Stimulated activated CD4-positive, alpha-beta T cell treated with anti-CD3 and anti-CD28 coated beads, TNF-alpha, amount 100 ng/mL, for 1 hour (primary cell): ENCODE data around the gene KCNAB2.

Source experiments
- DNase-seq, 3 donors: peaks; one replicate each; pipeline ENCODE4 v3.0.0-alpha.2; 2020; ENCODE audit warnings: low read depth in 3 of 3, low spot score in 1 of 3

Gene KCNAB2

DNA sequence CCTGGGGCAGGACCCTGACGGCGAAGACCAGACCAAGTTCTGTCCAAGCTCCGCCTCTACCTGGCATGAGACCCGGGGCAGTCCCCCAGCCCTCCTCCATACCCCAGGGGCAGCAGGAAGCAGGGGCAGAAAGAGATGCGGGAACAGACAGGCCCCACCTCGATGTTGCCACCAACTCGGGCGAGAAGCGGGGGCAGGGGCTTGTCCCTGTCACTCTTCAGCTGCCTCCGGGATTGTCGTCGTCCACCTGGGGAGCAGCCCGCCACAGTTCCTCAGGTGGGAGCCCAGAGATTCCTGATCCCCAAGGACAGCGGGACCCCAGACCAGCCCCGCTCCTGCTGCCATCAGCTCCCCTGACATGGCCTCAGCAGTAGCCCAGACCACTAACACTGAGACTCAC is 79.7 kb downstream of the KCNAB2 start:
- no peak for DNase-seq

DNA sequence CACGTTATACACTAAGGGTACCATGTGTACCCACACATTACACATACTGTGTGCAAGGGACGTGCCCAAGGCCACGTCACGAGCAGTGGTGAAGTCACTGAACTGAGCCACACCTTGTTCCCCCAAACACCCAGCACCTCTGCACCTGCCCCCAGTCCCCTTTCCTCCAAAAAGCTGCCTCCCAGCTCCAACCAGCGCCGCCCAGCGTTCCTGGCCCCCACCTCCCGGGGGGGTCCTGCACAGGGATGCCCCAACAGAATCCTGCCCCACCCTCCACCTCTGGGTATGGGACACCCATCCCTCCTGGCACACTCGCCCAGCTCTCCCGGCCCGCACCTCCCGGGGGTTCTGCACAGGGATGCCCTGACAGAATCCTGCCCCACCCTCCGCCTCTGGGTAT is 80.3 kb downstream of the KCNAB2 start:
- DNase-seq = no peak

DNA sequence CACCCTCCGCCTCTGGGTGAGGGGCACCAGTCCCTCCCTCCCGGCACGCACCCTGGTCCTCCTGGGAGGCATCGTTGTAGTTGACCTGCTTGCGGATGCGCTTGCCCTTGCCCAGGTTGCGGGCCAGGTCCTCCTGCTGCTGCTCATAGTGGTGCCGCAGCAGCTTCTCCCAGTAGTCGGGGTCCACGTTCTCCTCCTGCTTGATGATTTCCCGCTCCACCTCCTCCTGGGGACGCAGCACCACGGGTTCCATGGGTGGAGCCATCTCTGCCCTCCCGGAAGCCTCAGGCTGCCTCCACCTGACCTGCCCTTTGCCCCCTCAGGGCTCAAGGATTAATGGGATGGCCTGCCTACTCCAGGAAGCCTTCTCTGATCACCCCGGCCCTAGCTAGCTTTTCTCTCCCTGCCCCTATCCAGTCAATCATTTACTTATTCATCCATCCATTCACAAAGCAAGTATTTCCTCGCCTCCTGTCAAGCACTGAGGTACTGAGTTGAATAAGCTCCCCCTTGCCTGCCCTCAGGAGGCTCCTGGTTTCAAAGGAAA is 80.9 kb downstream of the KCNAB2 start:
- DNase-seq = no peak

DNA sequence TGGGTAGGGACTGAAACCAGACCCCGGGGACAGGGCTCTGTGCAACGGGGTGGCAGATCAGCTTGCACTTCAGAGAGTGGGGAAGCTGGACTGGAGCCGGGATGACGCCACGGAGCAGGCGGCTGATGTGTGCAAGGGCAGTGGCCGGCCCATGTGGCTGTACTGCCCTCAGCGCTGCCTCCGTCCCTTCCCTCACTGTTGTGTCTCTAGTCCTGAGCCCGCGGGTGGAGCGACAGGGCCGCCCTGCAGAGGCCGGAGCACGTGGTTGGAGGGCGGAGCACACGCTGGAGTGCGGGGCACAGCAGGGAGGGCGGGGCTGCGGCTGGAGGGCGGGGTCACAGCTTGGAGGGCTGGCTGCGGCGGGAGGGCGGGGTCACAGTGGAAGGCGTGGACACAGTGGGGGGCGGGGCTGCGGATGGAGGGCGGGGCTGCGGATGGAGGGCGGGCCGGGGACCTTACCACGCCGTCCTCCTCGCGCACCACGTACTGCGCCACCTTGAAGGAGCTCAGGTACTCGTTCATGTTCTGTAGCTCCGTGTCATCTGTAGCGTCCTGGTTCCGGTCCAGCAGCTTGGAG is 82.0 kb downstream of the KCNAB2 start:
- DNase-seq = peak; percentile 17 to 60 (median 53)

DNA sequence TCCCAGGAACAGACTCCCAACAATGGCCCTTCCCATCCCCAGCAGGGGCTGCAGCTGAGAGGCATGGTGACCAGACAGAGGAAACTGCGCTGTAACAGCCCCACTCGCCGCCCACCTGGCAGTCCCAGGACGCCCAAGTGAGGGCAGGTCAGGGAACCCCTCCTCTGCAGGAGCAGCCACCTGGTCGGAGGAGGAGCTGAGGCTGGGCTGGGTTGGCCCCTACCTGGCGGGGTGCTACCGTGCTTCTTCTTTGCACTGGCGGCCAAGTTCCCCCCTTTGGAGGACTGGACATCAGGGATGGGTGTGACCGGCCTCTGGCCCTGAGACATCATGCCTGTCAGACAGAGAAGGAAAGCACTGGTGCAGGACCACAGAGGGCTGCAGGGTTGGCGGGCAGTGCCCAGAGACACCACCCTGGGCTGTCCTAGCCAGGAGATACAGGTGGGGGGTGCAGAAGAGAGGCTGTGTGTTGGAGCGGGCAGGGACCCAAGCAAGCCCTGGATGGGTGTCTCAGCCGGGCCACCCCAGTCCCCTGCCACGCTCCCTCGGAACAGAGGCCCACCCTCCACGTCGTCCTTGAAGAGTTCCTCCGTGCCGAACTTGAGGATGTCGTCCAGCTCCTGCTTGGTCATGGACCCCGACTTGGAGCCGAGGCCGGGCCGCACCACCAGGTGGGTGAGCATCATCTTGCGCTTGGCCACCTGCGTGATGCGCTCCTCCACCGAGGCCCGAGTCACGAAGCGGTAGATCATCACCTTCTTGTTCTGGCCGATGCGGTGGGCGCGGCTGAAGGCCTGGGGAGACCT is 82.8 kb downstream of the KCNAB2 start:
- DNase-seq = no peak

DNA sequence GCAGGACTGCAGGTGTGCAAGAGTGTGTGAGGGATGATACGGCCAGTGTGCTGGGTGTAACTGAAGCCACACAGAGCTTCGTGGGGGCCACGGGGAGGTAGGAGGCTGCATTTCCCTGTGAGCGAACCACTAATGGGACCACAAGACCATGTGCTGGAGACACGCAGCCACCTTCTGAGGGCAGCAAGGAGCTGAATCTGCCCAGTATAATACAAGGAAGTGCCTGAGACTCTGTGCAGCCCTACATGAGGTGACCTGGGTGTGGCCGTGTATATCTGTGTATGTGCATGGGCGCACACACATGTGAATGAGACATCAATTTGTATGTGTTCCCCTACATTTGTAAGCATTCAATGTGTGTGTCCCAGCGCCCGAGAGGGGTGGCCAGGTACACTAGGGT is 83.6 kb downstream of the KCNAB2 start:
- DNase-seq = no peak

DNA sequence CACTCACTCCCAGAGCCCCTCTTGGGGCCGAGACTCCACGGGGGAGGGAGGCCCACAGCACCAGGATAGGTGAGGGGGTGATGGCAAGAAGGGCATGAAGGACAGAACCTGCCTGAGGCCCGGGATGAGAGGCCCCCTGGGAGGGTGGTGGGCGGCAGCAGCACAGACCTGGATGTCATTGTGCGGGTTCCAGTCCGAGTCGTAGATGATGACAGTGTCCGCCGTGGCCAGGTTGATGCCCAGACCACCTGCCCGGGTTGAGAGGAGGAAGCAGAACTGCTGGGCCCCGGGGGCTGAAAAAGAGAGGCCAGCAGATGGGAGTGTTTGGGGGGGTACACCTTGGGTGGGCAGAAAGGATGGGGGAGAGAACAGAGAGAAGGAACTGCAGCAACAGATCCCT is 84.3 kb downstream of the KCNAB2 start:
- no peak for DNase-seq

DNA sequence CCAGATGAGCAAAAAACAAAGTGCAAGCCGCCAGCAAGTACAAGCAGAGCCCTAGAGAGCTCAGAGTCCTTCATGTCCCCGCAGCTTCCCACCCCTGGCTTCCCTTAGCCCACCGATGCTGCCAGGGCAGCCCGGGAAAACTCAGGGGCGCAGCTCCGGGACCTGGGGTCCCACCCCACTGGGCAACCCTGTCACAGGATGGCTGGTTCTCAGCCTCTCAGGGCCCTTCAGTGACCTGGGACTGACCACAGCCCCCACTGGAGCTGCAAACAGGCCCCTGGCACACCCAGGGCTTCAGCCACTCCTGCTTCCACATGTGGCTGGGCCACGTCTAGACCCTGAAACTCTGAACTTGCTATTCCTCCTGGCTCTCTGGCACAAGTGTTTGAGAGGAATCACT is 84.9 kb downstream of the KCNAB2 start:
- no peak for DNase-seq

DNA sequence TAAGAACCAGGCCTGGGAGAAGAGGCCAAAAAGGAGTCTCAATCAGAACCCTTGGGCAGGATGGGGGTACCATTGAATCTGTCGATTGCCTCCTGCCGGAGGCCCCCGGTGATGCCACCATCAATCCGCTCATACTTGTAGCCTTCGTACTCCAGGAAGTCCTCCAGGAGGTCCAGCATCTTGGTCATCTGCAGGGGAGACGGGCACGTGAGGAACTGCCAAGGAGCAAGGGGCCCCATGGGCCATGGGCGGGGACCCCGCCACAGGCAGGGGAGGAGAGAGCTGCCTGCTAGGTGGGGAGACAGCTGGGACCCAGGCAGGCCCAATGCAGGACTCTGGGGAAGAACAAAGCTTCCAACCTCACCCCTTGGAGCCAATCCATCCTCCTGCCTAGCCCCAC is 85.9 kb downstream of the KCNAB2 start:
- no peak for DNase-seq

DNA sequence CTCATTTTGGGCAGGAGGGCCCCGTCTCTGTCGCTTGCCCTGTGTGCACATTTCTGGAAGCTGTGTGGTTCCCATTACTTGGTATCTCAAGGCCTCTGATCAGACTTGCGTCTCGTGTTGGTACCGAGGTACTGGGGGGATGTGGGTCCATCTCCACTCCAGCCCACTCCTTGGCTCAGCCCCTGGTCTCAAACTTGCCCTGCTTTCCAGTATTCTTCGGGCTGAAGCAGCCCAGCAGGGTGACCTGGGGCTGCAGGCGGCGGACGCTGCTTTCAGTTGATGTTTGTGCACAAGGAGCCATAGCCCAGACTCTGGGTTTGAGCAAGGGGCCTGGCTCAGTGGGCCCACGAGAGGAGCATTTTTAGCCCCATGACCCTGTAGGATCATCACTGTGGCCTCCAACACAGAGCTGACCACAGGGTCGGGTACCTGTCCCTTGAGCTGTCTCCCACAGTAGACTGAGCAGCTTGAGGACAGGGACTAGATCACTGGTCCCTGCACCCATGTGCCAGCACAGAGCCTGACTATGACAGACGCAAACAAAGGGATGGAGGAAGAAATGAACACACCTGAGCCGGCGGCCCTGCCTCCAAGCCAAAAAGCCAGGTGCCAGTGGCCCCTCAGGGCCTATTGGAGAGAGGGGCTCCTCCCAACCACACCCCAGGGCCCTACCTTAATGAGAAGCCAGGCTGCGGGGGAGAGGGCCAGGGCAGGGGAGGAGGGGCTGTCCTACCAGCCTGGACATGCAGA is 87.6 kb downstream of the KCNAB2 start:
- no peak for DNase-seq

DNA sequence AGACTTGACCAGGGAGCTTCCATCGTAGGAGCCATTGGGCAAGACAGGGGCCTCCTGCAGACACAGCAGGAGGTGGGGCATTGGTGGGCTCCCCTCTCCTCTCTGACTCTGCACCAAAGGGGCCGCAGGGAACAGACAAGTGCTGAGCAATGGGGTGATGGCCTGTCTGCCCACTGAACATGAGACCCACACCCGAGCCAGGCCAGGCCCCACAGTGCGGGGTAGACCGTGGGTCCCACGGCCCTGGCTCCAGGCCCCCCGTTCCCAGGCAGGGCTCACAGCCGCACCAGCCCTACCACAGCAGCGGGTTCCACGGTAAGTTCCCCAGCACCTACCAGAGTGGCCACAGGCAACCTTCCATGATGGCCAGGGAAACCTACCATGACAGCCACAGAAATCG is 88.5 kb downstream of the KCNAB2 start:
- DNase-seq = no peak

DNA sequence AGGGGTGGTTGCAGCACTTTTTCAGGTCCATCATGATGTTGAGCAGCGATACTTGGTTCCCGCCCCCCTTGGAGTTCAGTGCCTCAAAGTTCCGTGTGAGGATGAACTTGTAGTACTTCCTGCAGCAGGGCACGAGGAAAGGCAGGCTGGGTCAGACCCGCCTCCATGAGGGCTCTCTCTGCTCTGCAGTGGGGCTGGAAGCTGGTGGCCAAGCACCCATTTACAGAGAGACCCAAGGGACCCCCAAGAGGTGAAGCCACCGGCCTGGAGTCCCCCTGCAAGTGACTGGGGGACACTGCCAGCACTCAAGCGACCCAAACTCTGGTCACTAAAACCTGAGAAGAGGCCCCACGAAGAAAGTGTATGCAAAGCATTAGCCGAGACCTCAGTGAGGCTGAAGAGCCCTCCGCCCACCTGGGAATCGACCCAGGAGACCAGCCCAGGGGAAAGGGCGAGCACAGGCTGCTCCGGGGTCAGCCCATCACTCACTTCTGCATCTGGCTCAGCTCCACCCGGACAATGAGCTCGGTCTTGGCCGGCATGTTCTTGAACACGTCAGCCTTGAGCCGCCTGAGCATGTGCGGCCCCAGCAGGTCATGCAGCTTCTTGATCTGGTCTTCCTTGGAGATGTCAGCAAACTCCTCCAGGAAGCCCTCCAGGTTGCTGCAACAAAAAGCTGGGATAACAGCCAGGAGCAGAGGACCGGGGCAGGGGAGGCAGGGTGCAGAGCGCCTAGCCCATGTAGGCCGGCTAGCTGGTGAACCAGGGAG is 89.2 kb downstream of the KCNAB2 start:
- DNase-seq = no peak

DNA sequence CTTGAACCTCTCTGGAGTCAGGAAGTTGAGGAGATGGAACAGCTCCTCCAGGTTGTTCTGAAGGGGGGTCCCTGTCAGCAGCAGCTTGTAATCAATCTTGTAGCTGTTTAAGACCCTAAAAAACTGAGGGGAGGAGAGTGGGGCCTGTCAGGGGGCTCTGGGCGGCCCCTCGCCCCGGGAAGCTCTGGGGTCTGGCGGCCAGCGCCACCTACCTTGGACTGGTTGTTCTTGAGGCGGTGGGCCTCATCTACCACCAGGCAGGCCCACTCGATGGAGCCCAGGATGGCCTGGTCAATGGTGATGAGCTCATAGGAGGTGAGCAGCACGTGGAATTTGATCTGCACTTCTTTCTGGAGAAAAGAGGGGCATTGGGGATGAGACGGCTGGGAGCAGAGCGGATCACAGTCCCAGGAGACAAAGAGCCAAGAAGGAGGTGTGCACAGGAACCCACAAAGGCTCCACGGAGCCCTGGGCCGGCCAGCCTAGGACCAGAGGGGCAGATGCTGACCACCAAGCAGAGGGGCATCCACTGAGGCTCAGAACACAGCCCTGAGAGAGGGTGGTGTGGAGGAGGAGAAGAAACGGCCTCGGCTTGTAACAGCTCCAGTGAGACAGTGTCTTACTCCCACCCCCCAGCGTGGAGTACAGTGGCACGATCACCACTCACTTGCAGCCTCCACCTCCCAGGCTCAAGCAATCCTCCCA is 91.0 kb downstream of the KCNAB2 start:
- no peak for DNase-seq

DNA sequence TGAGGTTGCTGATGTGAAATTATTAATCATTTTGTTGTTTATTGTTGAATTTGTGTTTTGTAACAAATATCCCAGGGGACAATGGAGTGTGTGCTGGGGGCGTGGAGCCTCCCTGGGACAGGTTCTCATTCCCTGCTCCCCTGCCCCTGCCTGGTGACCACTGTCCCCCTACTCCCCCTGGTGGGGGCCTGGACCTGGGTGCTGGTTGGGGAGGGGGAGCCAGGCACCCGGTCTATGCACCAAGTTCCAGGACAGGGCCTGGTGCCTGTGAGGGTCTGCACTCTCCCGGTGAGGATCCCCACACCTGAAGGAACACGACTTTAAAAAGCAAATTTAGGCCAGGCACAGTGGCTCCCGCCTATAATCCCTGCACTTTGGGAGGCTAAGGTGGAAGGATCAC is 92.1 kb downstream of the KCNAB2 start:
- DNase-seq = no peak

DNA sequence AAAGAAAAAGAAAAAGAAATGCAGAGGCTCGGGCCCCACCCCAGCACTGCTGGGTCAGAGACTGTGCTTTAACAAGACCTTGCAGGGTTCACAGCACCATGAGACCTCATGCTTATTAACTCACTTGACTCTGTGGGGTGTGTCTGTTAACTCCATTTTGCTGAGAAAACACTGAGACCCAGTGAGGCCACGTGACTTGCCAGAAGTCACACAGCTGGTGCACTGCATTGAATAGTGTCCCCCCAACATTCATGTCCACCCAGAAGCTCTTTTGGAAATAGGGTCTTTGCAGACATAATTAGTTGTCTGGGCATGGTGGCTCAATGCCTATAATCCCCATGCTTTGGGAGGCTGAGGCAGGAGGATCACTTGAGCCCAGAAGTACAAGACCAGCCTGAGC is 94.7 kb downstream of the KCNAB2 start:
- DNase-seq = no peak

DNA sequence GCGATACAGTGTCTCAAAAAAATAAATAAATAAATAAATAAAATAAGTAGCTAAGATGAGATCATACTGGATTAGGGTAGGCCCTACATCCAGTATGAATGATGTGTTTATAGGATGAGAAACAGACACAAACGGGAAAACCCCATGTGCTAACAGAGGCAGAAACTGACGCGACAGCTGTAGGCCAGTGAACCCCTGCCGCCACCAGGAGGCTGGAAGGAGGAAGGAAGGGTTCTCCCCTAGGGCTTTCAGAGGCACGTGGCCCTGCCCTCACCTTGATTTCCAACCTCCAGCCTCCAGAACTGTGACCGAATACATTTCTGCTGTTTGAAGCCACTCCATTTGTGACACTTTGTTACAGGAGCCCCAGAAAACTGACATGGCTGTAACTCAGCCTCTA is 95.9 kb downstream of the KCNAB2 start:
- DNase-seq = no peak

DNA sequence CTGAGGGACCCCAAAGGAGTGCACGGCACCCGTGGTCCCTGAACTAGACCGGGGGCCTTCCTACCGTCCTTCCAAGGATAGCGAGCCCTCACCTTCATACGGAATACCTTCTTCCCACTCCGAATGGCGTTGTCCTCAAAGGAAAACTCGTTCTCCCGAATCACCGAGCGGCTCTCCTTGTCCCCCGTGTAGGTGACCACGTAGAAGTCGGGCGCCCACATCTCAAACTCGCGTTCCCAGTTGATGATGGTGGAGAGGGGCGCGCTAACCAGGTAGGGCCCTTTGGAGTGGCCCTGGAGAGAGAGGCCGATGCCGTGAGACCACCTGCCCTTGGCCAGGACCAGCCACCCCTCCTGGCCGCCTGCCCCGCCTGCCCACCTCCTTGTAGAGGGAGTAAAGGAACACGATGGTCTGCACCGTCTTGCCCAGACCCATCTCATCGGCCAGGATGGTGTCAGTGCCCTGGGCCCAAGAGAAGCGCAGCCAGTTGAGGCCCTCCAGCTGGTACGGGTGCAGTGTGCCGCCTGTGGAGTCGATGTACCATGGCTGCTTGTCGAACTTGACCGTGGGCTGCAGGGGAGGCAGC is 96.4 kb downstream of the KCNAB2 start:
- no peak for DNase-seq

DNA sequence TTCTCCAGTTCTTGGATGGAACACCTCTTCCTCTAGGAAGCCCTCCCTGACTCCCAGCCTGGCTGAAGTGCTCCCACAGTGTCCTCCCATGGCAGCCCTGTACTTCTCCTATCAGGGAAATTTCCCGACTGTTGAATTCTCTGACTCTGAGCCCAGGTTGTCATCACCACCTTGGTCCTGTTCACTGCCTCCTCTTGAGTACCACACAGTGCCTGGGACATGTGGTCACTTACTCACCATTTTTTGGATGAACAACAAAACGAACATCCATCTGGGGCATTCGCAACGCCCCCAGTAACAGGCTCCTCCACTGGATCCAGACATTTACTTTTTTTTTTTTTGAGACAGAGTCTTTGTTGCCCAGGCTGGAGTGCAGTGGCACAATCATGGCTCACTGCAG is 97.0 kb downstream of the KCNAB2 start:
- DNase-seq = no peak

DNA sequence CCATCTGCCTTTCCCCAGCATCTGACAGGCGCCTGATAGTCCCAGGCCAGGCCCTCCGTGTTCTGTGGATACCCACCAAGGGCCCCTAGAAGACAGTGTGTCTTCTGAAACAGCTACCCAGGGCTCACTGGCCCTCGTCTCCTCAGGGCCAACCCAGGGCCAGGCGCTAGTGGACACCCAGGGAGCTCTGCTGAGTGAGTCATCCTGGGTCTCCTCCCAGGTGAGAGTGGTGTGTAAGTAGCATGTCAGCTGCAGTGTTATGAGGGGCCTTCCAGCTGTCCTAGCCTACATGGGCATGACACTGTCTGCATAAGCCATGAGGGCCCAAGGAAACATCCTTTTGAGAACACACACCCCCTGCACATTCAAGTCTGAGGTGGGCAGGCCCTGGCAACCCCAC is 97.7 kb downstream of the KCNAB2 start:
- DNase-seq = no peak

DNA sequence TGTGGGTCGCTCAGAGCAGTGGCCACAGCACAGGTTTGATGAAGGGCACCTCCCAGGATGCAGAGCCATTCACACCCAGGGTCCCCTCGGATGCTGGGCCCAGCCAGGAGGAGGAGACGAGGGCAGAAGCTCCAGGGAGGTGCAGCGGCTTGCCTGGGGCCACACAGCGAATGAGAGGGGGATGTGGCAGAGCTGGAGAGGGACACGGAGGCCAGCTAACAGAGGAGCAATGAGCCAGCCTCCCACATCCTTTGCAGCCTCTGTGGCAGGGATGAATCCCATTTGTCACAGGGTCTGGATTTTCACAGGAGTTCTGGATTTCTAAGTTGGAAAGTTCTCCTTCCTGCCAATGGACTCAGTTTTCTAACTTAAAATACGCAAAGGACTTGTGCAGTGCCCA is 98.5 kb downstream of the KCNAB2 start:
- DNase-seq = no peak
